ENCODE measurements around the gene DHX34.
A peak's percentile ranks its signal among the peaks of the same experiment; 100 is the strongest.
"Not testable (repeated sequence)": the region's sequence is repeated elsewhere in the genome, so short reads cannot be mapped to it uniquely, and the experiment has no call there.

DHX34 gene

DNA sequence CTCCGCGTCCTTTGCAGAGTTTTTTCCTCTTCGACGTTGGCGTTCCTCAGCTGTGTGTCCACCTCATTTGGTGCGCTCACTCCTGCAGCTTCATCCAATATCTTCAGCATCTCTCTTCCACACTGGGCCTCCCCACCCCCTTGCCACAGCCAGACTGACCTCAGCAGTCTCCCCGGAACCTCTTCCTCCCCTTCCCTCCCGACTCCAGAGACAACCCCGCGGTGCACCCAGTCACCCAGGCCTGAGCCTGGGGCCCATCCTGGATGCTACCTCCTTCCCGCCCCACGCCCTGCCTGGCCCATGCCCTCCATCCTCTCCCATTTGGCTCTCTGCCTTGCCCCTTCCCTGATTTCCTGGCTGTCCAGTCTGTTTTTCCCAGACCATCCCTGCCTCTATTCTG, 25.2 kb upstream of the DHX34 start:
- DNase-seq, result no peak

DNA sequence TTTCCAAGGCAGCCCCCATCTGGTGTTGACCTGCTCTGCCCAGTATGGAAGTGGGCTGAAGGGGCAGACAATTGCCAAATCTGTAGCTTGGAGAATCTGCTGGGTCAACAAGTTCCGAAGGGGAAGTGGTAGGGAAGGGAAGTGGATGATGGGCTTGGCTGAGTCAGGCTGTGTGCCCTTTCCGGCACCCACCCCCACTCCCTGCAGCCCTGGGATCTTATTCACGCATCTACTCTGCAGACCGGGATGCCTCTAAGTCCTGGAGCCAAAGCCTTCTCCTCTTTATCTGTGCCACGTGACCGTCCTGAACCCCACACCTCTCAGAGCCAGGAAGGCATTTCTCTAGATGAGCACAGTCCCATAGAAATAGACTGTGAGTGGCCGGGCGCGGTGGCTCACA, 24.6 kb upstream of the DHX34 start:
- peak in 12 of 56 donors; percentile 11 to 63 (median 20) for DNase-seq

GRCh38 chr19:47330466-47330869, 18.6 kb upstream of the DHX34 start:
- peak in 5 of 56 donors; percentile 3 to 43 (median 6) for DNase-seq

DNA sequence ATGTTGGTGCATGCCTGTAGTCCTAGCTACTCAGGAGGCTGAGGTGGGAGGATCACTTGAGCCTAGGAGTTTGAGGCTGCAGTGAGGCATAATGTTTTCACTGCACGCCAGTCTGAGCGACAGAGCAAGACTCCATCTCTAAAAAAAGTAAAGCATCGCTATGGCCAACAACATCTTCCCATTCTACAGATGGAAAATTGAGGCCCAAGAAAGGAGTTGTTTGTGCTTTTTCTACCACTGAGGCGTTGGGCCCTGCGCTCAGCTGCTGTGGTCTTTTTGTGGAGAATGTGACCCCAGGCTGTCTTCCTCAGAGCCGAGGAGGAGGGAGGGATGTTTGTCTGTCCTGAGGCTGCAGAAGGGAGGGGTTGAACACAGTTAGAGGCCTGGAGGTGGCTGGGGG, 17.6 kb upstream of the DHX34 start:
- no peak for DNase-seq

DNA sequence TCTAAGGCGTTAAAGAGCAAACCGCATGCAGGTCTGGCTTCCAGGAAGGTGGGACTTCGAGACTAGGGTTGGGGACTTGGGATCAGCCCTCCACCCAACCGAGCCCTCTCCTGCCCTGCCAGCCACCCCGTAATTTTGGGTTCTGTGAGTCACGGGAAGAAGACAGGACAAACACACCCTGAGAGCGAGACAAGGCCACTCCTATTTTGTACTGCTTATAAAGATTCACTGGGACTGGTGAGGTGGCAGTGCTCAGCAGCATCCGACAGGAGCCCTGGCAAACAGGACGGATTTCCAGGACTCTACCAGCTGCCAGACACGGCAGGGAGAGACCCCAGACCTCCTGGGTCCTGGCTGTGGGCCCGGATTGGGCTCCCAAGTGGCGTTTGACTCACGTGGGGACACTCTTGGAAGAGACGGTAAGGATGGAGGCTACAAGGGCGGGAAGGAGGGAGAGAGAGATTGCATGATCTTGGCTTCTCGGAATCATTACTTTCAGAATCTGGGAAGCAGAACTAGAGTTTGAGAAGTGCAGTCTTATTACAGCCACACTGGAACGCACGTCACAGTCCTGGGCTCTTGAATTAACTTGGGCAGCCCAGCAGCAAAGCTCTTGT, 17.1 kb upstream of the DHX34 start, which contains the start of gene C5AR2:
C5AR2 (plus strand) TSS at position 245 of the 617 bp plus-strand sequence. CDS start 8,625 bp downstream, outside the sequence.
- DNase-seq, result peak in 5 of 56 donors; percentile 5 to 46 (median 12)

GRCh38 chr19:47336765-47337718, 12.1 kb upstream of the DHX34 start:
- DNase-seq, result peak in 16 of 56 donors; percentile 5 to 54 (median 26)

DNA sequence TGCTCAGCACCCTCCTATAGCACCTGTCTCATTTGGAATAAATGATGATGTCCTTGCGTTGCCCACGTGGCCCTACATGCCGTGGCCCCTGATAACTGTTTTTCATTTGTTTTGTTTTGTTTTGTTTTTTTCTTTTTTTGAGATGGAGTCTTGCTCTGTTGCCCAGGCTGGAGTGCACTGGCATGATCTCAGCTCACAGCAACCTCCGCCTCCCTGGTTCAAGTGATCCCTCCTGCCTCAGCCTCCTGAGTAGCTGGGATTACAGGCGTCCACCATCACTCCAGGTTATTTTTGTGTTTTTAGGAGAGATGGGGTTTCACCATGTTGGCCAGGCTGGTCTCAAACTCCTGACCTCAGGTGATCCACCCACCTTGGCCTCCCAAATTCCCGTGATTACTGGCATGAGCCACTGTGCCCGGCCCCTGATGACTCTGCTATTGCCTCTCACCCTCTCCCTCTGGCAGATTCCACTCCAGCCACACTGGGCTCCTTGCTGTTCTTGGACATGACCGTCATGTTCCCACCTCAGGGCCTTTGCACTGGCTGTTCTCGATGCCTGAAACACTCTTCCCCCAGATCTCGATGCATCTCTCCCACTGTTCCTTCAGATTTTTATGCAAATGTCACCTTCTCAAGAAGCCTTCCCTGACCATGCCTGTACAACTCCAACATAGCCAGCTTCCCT, 9.8 kb upstream of the DHX34 start:
- no peak for DNase-seq

DNA sequence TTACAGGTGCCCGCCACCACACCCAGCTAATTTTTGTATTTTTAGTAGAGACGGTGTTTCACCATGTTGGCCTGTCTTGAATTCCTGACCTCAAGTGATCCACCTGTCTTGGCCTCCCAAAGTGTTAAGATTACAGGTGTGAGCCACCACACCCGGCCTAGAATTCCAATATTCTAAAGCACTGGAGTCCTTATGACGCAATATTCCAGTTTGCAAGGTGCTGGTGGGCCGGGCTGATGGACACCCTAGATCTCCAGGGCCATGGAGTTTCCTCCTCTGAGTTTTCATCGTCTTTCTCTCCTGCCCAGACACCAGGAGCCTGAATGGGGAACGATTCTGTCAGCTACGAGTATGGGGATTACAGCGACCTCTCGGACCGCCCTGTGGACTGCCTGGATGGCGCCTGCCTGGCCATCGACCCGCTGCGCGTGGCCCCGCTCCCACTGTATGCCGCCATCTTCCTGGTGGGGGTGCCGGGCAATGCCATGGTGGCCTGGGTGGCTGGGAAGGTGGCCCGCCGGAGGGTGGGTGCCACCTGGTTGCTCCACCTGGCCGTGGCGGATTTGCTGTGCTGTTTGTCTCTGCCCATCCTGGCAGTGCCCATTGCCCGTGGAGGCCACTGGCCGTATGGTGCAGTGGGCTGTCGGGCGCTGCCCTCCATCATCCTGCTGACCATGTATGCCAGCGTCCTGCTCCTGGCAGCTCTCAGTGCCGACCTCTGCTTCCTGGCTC, 8.5 kb upstream of the DHX34 start:
- no peak for DNase-seq

DNA sequence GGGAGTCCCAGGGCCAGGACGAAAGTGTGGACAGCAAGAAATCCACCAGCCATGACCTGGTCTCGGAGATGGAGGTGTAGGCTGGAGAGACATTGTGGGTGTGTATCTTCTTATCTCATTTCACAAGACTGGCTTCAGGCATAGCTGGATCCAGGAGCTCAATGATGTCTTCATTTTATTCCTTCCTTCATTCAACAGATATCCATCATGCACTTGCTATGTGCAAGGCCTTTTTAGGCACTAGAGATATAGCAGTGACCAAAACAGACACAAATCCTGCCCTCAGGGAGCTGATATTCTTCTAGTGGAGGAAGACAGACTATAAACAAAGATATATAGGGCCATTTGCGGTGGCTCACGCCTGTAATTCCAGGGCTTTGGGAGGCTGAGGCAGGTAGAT, 7.4 kb upstream of the DHX34 start:
- DNase-seq, result no peak

- DNase-seq, result no peak
These were observed 5.8 kb upstream of the DHX34 start for GRCh38 chr19:47343194-47343802.

- DNase-seq, result no peak
These were observed 4.7 kb upstream of the DHX34 start for GRCh38 chr19:47344425-47344824.

DNA sequence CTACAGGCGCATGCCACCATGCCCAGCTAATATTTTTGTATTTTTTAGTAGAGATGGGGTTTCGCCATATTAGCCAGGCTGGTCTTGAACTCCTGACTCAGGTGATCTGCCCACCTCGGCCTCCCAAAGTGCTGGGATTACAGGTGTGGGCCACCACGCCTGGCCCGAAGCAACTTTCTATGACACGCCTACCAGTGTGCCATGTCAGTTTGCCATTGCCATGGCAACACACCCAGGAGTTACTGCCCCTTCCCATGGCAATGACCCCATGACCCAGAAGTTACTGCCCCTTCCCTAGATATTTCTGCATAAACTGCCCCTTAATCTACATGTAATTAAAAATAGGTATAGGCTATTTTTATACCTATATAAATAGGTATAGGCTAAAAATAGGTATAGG, 3.1 kb upstream of the DHX34 start:
- DNase-seq, result not testable (repeated sequence)

DNA sequence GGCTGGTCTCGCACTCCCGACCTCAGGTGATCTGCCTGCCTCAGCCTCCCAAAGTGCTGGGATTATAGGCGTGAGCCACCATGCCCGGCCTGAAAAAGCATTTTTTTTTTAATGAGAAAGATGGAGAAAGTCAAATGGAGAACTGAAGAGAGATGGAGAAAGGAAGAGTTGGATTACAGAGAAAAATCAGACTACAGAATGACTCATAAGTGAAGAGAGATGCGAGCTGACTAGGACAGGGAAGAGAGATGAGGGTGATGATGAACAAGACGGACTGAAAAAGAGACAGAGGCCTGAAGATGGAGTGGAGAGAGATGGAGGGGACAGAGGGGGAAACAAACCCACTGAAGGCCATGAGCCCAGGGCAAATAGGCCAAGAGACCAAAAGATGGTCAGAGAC, 1.5 kb downstream of the DHX34 start:
- DNase-seq, result no peak

DNA sequence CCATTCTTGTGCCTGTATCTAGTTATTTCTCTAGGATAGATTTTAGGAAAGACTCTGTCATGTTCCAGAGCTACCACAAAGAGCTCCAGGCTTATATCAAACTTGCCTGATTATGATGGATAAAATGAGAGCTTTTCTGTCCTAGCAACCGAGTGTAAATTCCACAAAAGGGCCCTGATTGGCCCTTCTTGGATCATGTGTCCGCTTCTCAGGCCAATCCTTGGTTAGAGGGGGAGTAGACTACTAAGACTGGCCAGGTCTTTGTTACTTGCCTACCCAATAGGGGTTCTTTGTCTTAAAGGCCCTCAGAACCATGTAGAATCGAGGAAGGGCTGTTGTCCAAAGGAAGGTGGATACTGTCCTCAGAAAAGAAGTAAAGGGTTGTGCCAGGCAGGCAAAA, 2.4 kb downstream of the DHX34 start:
- peak in 18 of 56 donors; percentile 3 to 65 (median 25) for DNase-seq

DNA sequence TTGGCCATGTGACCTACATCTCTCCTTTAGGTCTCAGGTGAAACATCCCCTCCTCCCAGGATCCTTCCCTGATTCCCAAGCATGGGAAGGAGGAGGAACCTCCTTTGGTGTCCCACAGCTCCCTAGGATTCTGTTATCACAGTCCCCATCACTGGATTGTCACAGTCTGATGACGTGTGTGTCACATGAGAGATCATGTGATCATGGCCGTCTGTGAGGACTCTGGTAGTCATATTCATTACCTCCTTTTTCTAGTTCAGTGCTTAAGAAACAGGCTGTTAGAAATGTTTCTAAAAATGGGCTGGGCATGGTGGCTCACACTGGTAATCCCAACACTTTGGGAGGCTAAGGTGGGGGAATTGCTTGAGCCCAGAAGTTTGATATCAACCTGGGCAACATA, 3.0 kb downstream of the DHX34 start:
- peak in 1 of 56 donors; percentile 13 for DNase-seq

GRCh38 chr19:47353307-47353712, 4.2 kb downstream of the DHX34 start:
- no peak for DNase-seq

DNA sequence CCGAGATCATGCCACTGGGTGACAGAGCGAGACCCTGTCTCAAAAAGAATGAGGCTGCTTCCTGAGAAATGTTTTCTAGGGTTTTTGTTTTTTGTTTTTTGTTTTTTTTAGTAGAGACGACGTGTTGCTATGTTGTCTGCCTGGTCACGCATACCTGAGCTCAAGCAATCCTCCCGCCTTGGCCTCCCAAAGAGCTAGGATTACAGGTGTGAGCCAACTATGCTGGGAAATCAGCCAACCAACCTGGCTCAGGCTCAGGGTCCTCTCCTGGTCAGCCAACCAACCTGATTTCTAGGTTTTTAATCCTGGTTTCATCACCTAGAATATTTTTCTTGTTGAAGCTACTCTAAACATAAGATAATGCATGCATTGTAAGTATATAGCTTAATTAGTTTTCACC, 7.8 kb downstream of the DHX34 start:
- no peak for DNase-seq

DNA sequence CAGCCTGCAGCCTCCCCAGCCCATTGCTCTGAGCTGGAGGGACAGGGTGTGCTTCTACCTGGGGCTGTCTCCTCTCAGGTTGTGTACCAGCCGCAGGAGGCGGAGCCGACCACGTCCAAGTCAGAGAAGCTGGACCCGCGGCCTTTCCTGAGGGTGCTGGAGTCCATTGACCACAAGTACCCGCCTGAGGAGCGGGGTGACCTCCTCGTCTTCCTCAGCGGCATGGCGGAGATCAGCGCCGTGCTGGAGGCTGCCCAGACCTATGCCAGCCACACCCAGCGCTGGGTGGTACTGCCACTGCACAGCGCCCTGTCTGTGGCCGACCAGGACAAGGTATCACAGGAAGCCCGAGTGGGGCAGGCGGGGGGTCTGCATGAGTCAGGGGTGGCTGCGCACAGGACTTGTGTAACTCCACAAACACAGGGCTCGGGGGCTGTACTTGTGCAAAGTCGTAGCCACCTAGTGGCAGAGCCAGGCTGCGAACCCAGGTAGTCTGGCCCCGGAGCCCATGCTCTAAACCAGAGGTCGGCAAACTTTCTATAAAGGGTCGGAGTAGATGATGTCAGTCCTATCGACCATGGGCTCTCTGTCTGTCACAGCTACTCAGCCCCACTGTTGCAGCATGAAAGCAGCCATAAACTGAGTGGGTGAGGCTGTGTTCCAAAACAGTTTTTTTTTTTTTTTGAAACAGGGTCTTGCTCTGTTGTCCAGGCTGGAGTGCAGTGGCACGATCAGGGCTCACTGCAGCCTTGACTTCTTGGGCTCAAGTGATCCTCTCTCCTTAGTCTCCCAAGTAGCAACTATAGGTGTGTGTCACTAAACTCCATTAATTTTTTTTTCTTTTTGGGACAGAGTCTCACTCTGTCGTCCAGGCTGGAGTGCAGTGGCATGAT, 8.9 kb downstream of the DHX34 start:
- DNase-seq, result no peak

DNA sequence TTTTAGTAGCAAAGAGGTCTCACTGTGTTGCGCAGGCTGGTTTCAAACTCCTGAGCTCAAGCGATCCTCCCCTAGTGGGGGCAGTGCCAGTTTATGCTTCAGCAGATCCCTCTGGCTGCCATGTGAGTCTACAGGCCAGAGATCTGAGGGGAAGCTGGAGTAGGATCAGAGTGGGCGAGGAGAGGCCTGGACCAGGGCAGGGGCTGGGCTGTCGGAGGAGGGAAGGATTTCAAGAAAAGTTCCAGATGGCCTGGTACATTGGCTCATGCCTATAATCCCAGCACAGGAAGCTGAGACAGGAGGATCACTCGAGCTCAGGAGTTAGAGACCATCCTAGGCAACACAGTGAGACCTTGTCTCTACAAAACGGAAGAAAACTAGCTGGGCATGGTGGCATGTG, 9.8 kb downstream of the DHX34 start:
- DNase-seq, result no peak

- DNase-seq, result no peak
These were observed 13.2 kb downstream of the DHX34 start for GRCh38 chr19:47362321-47362720.

Measured in amygdala (tissue), 56 donors.